EH (cell line): ENCODE results near the gene ST7L.

ENCODE experiments used
- DNase-seq: peaks from one replicate; pipeline ENCODE4 v3.0.0-alpha.2; 2015; ENCODE audit warnings: low read depth

The ST7L gene

GRCh38 chr1:112546076-112546475, 72.9 kb downstream of the ST7L start:
- peak; percentile 73 for DNase-seq

GRCh38 chr1:112544751-112545150, 74.2 kb downstream of the ST7L start:
- peak; percentile 83 for DNase-seq

DNA sequence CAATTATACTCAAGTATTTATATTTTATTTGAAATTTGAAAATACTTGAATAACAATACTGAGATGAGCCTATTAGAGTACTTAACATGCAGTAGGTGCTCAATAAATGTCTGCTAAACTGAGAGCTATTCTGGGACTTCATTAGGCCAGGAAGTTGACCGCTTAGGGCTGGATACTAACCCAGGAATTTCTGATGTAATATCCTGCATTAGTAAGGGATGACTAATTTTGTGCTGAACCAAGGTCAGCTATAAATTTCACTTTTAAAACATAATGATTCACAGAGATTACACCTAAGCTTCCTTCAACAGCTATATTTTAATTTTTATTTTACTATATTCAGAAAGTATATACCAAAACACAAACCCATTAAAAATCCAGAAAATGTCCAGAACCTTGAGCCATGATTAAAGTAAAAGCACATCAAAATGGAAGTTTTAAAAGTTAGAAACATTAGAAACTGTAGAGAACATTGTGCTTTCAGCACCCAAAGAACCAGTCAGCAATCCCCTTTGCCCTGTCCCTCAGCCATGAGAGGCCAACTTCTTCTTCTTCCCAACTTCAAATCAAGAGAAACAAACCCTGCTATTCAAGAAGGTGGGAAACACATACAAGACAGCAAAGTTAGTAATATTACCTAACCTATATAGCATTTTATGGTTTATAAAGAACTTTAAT, 74.8 kb downstream of the ST7L start:
- peak; percentile 95 for DNase-seq

GRCh38 chr1:112542206-112542973, 76.6 kb downstream of the ST7L start:
- no peak for DNase-seq

GRCh38 chr1:112541299-112541698, 77.6 kb downstream of the ST7L start:
- no peak for DNase-seq

- peak; percentile 72 for DNase-seq
These were observed 78.6 kb downstream of the ST7L start for GRCh38 chr1:112540226-112540794.

DNA sequence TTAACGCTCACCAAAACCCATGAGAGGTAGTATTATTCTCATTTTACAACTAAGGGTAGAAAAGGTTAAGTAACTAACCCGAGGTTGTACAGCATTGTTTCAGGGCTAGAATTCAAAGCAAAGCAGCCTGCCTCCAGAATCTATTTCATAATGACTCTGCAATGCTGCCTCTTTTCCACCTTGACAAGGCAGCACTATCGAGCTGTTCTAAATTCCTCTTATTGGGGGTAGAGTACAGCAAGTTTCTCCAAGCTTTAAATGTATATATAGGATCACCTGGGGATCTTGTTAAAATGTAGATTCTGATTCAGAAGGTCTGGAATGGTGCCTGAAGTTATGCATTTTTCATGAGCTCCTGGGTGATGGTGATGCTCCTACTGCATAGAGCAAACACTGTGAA, 80.1 kb downstream of the ST7L start:
- no peak for DNase-seq

DNA sequence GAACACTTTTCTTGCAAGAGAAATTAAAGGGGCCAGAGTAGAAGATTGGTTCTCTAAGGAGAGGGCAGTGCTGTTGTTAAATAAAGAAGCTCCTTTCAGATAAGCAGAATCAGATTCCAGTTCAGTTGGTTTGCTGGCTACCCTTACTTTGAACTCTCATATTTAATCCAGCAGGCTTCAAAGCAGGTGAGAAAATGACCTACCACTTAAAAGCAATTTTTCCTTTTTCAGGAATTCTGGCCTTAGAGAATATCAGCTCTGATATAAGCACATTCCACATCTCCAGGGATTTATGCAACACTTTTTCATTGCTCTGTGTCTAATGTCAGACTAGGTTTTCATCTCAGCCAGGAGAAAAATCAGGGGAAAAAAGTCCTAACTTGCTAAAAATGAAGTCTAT, 81.5 kb downstream of the ST7L start:
- no peak for DNase-seq

GRCh38 chr1:112536561-112536960, 82.4 kb downstream of the ST7L start:
- peak; percentile 52 for DNase-seq

DNA sequence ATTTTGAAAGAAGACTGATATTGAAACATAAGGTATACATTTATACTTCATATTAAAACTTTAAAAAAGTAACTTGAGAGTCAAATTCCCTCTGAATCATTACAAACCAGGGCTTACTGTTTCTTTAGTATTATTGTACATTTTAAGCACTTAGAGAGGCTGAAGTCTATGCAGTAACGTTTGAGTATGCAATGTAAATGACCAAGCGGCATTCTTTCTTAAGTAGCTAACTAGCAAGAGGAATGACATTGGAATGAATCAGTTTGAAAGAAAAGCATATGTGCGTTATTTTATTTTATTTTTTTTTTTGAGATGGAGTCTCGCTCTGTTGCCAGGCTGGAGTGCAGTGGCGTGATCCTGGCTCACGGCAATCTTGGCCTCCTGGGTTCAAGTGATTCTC, 85.9 kb downstream of the ST7L start:
- DNase-seq = peak; percentile 88

DNA sequence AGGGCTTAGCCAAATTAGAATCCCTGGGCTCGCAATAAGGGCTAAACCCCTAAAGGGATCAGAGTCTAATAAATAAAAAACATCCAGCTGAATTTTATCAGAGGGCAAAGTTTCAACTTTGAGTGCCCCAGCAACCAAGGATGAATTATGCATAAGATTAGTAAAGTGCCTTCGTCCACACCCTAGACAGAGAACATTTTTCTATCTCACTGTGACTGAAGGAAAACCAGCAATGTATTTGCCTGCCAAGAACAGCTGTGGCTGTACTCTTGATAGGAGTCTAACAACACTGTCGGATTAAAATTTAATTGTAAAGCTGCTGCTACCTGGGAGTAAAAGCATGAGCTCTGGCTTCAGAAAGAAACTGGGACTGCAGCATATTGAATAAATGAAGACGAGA, 86.9 kb downstream of the ST7L start:
- DNase-seq = no peak

DNA sequence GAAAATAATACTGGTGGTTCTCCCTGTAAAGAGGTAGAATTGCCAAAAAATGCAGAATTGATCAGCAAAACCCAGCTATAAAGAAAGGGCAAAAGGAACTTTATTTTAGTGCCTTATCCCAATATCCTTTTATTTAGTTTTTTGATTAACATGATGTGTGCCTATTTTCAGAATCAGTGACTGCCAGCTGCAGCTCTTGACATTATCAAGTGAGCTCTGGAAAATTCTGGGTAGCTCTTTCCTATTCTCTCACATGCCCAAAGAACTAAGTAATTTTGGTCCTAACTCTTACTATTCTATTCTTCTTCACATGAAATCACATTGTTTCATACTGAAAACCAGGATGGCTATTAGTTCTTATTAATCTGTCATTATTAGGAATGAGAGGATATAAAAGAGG, 88.1 kb downstream of the ST7L start:
- DNase-seq = no peak

- peak; percentile 60 for DNase-seq
These were observed 89.6 kb downstream of the ST7L start for GRCh38 chr1:112529301-112529700.

DNA sequence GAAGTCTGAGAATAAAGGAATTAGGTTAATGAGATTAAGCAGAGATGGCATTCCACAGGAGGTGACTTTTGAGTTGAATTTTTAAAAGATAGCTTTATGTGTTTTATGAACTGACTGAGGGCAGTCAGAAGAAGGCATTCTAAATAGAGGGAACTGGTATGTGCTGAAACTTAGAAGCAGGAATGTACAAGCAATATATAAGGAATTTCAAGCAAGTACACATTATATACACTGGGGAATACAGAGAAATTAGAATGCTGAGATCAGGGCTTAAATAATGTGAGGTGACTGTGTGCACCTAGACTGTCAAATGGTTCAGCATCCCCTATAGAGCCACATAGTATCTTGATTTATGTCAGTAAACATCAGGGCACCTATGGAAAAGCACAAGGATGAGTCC, 90.9 kb downstream of the ST7L start:
- peak; percentile 69 for DNase-seq

DNA sequence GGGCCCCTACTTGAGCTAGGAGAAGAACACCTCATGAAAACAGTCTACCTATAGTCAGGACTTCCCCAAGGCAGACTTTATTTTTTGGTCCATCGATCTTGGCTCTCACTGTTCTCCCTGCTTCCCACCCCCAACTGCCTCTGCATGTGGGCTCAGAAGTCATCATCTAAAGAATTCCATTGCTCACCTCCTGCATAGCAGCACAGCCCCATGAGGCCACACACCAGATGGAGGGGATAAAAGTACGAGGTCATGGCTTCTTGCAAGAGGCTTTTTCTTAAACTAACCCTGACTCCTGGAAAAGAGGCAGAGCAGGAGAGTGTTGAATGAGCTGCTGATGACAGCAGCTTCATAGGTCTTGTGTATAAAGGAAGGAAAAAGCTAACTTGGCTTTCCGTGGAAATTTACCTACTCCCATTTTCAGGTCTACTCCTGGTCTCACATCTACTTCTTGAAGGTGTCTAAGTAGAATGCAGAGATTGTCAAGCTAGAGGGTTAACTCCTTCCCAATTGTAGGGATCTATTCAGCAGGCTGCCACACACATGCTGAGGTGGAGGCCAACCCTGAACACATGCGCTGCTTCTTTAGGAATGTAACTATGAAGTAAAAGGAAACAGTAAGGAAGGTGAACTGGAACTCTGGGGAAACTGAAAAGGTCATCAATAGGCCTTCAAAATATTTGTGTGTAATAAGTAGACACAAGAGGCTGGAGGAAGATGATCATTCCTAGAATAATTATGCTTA, 91.5 kb downstream of the ST7L start:
- DNase-seq = peak; percentile 72

GRCh38 chr1:112524986-112525385, 94.0 kb downstream of the ST7L start:
- DNase-seq = peak; percentile 45

GRCh38 chr1:112524251-112524650, 94.7 kb downstream of the ST7L start:
- DNase-seq = peak; percentile 87

GRCh38 chr1:112522621-112523020, 96.3 kb downstream of the ST7L start:
- DNase-seq = peak; percentile 96

- DNase-seq = peak; percentile 16
These were observed 98.8 kb downstream of the ST7L start for GRCh38 chr1:112520166-112520565.

GRCh38 chr1:112518186-112518585, 100.8 kb downstream of the ST7L start:
- DNase-seq = no peak

- DNase-seq = no peak
These were observed 101.3 kb downstream of the ST7L start for GRCh38 chr1:112517646-112518045.

DNA sequence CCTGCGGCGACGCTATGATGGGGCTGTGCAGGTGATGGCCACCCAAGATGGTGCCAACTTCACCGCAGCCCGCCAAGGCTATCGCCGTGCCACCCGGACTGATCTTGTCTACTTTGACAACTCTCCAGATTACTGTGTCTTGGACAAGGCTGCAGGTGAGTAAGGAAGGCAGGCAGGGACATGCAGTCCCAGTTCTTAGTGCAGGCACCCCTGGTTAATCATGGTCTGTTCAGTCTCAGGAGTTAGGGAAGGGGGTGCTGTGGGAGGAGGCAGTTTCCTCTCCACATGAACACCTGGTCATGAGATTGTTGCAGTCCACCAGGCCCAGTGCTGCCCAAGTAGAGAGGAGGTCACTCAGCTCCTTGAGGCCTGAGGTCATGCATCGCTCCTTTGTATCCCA, 101.7 kb downstream of the ST7L start:
- no peak for DNase-seq

- DNase-seq = no peak
These were observed 102.8 kb downstream of the ST7L start for GRCh38 chr1:112516141-112516540.
